NCI-H748 treated with DMSO at 0.1 percent for 48 hours (cell line): ENCODE measurements around the gene NECTIN3.

Source experiments
- DNase-seq: peaks from one replicate; lab custom pipeline; 2025; lab: John Stamatoyannopoulos, UW

NECTIN3 gene

GRCh38 chr3:111200027-111200426 lies 128.4 kb downstream of the NECTIN3 start:
- no peak for DNase-seq

- DNase-seq, result no peak
Observed at GRCh38 chr3:111210003-111210711, 138.5 kb downstream of the NECTIN3 start.

- no peak for DNase-seq
Observed at GRCh38 chr3:111210866-111211564, 139.4 kb downstream of the NECTIN3 start.

GRCh38 chr3:111212511-111212910 lies 140.9 kb downstream of the NECTIN3 start:
- no peak for DNase-seq

- DNase-seq, result no peak
Observed at GRCh38 chr3:111215481-111215880, 143.9 kb downstream of the NECTIN3 start.

GRCh38 chr3:111218615-111219014 lies 147.0 kb downstream of the NECTIN3 start:
- DNase-seq, result no peak

- no peak for DNase-seq
Observed at GRCh38 chr3:111227216-111227615, 155.6 kb downstream of the NECTIN3 start.

- DNase-seq, result no peak
Observed at GRCh38 chr3:111229301-111229700, 157.7 kb downstream of the NECTIN3 start.

- no peak for DNase-seq
Observed at GRCh38 chr3:111236836-111237713, 165.5 kb downstream of the NECTIN3 start.

GRCh38 chr3:111237946-111238345 lies 166.3 kb downstream of the NECTIN3 start:
- no peak for DNase-seq

- no peak for DNase-seq
Observed at GRCh38 chr3:111238885-111239284, 167.3 kb downstream of the NECTIN3 start.

- no peak for DNase-seq
Observed at GRCh38 chr3:111241960-111242359, 170.3 kb downstream of the NECTIN3 start.
